Testis (tissue), 2 donors: ENCODE data around the gene KLF6.

ENCODE experiments used
- POLR2A ChIP-seq: fragments of 450-650 bp; IDR thresholded peaks from one replicate; pipeline ENCODE4 v1.6.1; 2017; ENCODE audit warnings: antibody characterized with exemption, mild to moderate bottlenecking, moderate library complexity
- TF ChIP-seq, protein P1 (sequence below), 3 experiments: fragments of 450-650 bp in 2 of 3; fragments of 200-600 bp in 1 of 3; sonication (generic) in 1 of 3; IDR thresholded peaks; one replicate each; pipeline ENCODE4 v1.5.1; 2016 to 2019; ENCODE audit warnings: antibody characterized with exemption in 3 of 3, mild to moderate bottlenecking in 2 of 3, moderate library complexity in 1 of 3

DNA sequence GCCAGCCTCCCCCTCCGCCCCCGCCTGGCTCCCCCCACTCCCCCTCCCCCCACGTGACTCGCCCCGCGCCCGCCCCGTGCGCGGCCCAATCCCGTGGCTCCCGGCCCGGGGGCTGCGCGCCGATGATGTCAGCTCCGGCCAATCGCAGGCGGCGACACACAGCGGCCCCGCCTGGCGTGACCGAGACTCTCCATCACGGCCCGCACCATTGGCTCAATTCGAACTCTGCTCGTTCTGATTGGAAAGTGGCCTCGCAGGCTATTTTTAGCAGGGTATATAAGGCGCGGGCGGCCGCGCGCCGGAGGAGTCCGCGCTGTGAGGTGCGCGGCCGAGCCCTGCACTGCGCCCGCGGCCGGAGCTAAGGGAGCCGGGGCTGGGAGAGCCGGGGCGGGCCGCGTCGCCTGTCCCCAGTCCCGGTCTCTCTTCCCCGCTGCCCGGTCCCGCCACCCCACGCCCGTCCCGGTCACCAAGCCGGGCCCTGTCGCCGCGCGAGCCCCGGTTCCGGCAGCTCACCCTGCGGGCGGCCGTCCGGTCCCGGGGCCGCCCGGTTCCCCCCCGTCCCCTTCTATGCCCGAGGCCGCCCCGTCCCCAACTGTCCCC, 342 bp upstream of the KLF6 start:
- TF ChIP-seq POLR2A, result peak; percentile 98
- TF ChIP-seq, protein P1, sequence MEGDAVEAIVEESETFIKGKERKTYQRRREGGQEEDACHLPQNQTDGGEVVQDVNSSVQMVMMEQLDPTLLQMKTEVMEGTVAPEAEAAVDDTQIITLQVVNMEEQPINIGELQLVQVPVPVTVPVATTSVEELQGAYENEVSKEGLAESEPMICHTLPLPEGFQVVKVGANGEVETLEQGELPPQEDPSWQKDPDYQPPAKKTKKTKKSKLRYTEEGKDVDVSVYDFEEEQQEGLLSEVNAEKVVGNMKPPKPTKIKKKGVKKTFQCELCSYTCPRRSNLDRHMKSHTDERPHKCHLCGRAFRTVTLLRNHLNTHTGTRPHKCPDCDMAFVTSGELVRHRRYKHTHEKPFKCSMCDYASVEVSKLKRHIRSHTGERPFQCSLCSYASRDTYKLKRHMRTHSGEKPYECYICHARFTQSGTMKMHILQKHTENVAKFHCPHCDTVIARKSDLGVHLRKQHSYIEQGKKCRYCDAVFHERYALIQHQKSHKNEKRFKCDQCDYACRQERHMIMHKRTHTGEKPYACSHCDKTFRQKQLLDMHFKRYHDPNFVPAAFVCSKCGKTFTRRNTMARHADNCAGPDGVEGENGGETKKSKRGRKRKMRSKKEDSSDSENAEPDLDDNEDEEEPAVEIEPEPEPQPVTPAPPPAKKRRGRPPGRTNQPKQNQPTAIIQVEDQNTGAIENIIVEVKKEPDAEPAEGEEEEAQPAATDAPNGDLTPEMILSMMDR (IDR thresholded peaks at IDR 0.05), result peak in 2 of 3 experiments; percentile 18 to 29
